Ovary (tissue), 3 donors: ENCODE results near the gene FAM50A.

Experiments used
- EP300 ChIP-seq: sonication (generic); formaldehyde crosslinking; IDR thresholded peaks from one replicate; pipeline ENCODE4 v1.6.1; 2017; ENCODE audit warnings: antibody characterized with exemption
- POLR2A ChIP-seq: fragments of 450-650 bp; IDR thresholded peaks from one replicate; pipeline ENCODE4 v1.6.1; 2017; ENCODE audit warnings: antibody characterized with exemption, mild to moderate bottlenecking, moderate library complexity
- TF ChIP-seq, protein P1 (sequence below), 3 donors: fragments of 450-650 bp in 2 of 3; fragments of 200-600 bp in 1 of 3; IDR thresholded peaks; one replicate each; pipeline versions ENCODE4 v1.5.1 to v1.8.0; 2016 to 2022; ENCODE audit warnings: antibody characterized with exemption in 3 of 3, mild to moderate bottlenecking in 1 of 3
- donor health status: DM: no; HTN: no; CAD: no.

GRCh38 chrX:154481195-154481594, 37.3 kb downstream of the FAM50A start:
- TF ChIP-seq, protein P1, sequence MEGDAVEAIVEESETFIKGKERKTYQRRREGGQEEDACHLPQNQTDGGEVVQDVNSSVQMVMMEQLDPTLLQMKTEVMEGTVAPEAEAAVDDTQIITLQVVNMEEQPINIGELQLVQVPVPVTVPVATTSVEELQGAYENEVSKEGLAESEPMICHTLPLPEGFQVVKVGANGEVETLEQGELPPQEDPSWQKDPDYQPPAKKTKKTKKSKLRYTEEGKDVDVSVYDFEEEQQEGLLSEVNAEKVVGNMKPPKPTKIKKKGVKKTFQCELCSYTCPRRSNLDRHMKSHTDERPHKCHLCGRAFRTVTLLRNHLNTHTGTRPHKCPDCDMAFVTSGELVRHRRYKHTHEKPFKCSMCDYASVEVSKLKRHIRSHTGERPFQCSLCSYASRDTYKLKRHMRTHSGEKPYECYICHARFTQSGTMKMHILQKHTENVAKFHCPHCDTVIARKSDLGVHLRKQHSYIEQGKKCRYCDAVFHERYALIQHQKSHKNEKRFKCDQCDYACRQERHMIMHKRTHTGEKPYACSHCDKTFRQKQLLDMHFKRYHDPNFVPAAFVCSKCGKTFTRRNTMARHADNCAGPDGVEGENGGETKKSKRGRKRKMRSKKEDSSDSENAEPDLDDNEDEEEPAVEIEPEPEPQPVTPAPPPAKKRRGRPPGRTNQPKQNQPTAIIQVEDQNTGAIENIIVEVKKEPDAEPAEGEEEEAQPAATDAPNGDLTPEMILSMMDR (IDR thresholded peaks at IDR 0.05), result no peak
- TF ChIP-seq POLR2A, result no peak
- no peak for TF ChIP-seq EP300
